HG02852 (cell line): ENCODE data around the gene NBPF8.
"Not testable (repeated sequence)": the region's sequence is repeated elsewhere in the genome, so short reads cannot be mapped to it uniquely, and the experiment has no call there.

ENCODE experiments used
- ATAC-seq: cut with Tn5 transposase; IDR thresholded peaks from one replicate; pipeline ENCODE4 v1.9.1; 2021; ENCODE audit warnings: mild to moderate bottlenecking, moderate library complexity; ENCODE audit not compliant: unreplicated experiment

The NBPF8 gene

GRCh38 chr1:120414911-120415480 is at the start of gene NBPF8:
TSS of gene NBPF8 (plus strand) at chr1:120415035. CDS start at chr1:120436523, 21,488 bp downstream.
- ATAC-seq: peak; percentile 98

- not testable (repeated sequence) for ATAC-seq
Observed at GRCh38 chr1:120367709-120368108, 47.1 kb upstream of the NBPF8 start.

GRCh38 chr1:120386651-120387050 is 28.2 kb upstream of the NBPF8 start:
- not testable (repeated sequence) for ATAC-seq

GRCh38 chr1:120388597-120389126 is 26.2 kb upstream of the NBPF8 start:
- ATAC-seq: not testable (repeated sequence)

GRCh38 chr1:120391365-120391764 is 23.5 kb upstream of the NBPF8 start:
- ATAC-seq: not testable (repeated sequence)

- ATAC-seq: not testable (repeated sequence)
Observed at GRCh38 chr1:120393316-120394232, 21.3 kb upstream of the NBPF8 start.

GRCh38 chr1:120405348-120405747 is 9.5 kb upstream of the NBPF8 start:
- ATAC-seq: not testable (repeated sequence)

- ATAC-seq: not testable (repeated sequence)
Observed at GRCh38 chr1:120414451-120414850, 384 bp upstream of the NBPF8 start.

- ATAC-seq: not testable (repeated sequence)
Observed at GRCh38 chr1:120415492-120415961, 692 bp downstream of the NBPF8 start.

GRCh38 chr1:120425063-120425462 is 10.2 kb downstream of the NBPF8 start:
- ATAC-seq: not testable (repeated sequence)

GRCh38 chr1:120431626-120432025 is 16.8 kb downstream of the NBPF8 start:
- not testable (repeated sequence) for ATAC-seq

GRCh38 chr1:120433831-120434230 is 19.0 kb downstream of the NBPF8 start:
- not testable (repeated sequence) for ATAC-seq

GRCh38 chr1:120449124-120449523 is 34.3 kb downstream of the NBPF8 start:
- ATAC-seq: not testable (repeated sequence)
